ENCODE measurements around the gene MYH9.

Gene MYH9

GRCh38 chr22:36325154-36326031, 62.4 kb downstream of the MYH9 start:
- DNase-seq (ENCODE audit: low read depth, low spot score) = peak; percentile 72

GRCh38 chr22:36324414-36324813, 63.4 kb downstream of the MYH9 start:
- ChIA-PET POLR2A (interaction anchor here (1.0 to 1.5 kb wide), 7 partner anchors 9 to 157 kb away, joined by 3 to 6 read pairs (median 4); partner anchors contain the start of genes MYH9 and TXN2), CTCF (interaction anchor here (1.1 to 1.6 kb wide), 5 partner anchors 10 to 150 kb away, joined by 3 to 11 read pairs (median 4); no protein-coding TSS in a partner anchor)
- no peak for TF ChIP-seq CTCF (IDR thresholded peaks at IDR 0.05; ENCODE audit: insufficient read depth, low read length, missing control alignments)

More at GRCh38 chr22:36325154-36326031, 62.4 kb downstream of the MYH9 start:
- no peak for TF ChIP-seq CTCF (IDR thresholded peaks at IDR 0.05; ENCODE audit: insufficient read depth, low read length, missing control alignments)
- ChIA-PET CTCF (interaction anchor here (0.7 to 4.2 kb wide), 8 partner anchors 12 to 161 kb away, joined by 3 to 22 read pairs (median 4); no protein-coding TSS in a partner anchor), POLR2A (interaction anchor here (1.0 to 1.8 kb wide), 8 partner anchors 10 to 156 kb away, joined by 3 to 6 read pairs (median 4); partner anchors contain the start of genes MYH9 and TXN2)
- no peak overlapping the region for H3K4me3 ChIP-seq (ENCODE audit: low read depth, low read length)

GRCh38 chr22:36323855-36324331, 63.9 kb downstream of the MYH9 start:
- ChIA-PET POLR2A (interaction anchor here (1.1 to 1.4 kb wide), 4 partner anchors 8 to 158 kb away, joined by 3 to 6 read pairs (median 4); partner anchors contain the start of gene TXN2), CTCF (interaction anchor here (1.3 to 1.6 kb wide), 4 partner anchors 9 to 147 kb away, joined by 3 to 11 read pairs (median 5); no protein-coding TSS in a partner anchor)

More at GRCh38 chr22:36324414-36324813, 63.4 kb downstream of the MYH9 start:
- no peak for DNase-seq (ENCODE audit: low read depth, low spot score)
- no peak overlapping the region for H3K4me3 ChIP-seq (ENCODE audit: low read depth, low read length)

GRCh38 chr22:36323182-36323854, 64.4 kb downstream of the MYH9 start:
- POLR2A ChIA-PET = interaction anchor here (1.0 to 1.4 kb wide), 2 partner anchors 8 to 64 kb away, joined by 3 to 4 read pairs; partner anchors contain the start of gene MYH9
- H3K4me3 ChIP-seq (ENCODE audit: low read depth, low read length) = no peak overlapping the region
- no peak for TF ChIP-seq CTCF (IDR thresholded peaks at IDR 0.05; ENCODE audit: insufficient read depth, low read length, missing control alignments)
- no peak for DNase-seq (ENCODE audit: low read depth, low spot score)
- CTCF ChIA-PET = interaction anchor here (1.5 to 3.2 kb wide), 6 partner anchors 9 to 148 kb away, joined by 3 to 18 read pairs (median 6); no protein-coding TSS in a partner anchor

More at GRCh38 chr22:36323855-36324331, 63.9 kb downstream of the MYH9 start:
- DNase-seq (ENCODE audit: low read depth, low spot score) = no peak
- no peak overlapping the region for H3K4me3 ChIP-seq (ENCODE audit: low read depth, low read length)
- TF ChIP-seq CTCF (IDR thresholded peaks at IDR 0.05; ENCODE audit: insufficient read depth, low read length, missing control alignments) = no peak

GRCh38 chr22:36322602-36322915, 65.2 kb downstream of the MYH9 start:
- TF ChIP-seq CTCF (IDR thresholded peaks at IDR 0.05; ENCODE audit: insufficient read depth, low read length, missing control alignments) = no peak
- CTCF ChIA-PET = interaction anchor here (1.5 to 3.2 kb wide), 6 partner anchors 10 to 164 kb away, joined by 3 to 18 read pairs (median 8); no protein-coding TSS in a partner anchor
- DNase-seq (ENCODE audit: low read depth, low spot score) = no peak
- no peak overlapping the region for H3K4me3 ChIP-seq (ENCODE audit: low read depth, low read length)
- POLR2A ChIA-PET = interaction anchor here (1.0 kb wide), 1 partner anchor 65 kb away, joined by 3 read pairs; the partner anchor contains the start of gene MYH9

Measured in AG04449 (cell line).